GM12872 (cell line): ENCODE measurements around the gene PDE3B.

Experiments
- CTCF ChIP-seq: IDR thresholded peaks from 3 replicates; pipeline ENCODE4 v1.5.1; 2011; ENCODE audit warnings: low read depth, mild to moderate bottlenecking, low read length, moderate library complexity; ENCODE audit not compliant: insufficient read depth

Gene PDE3B

GRCh38 chr11:14725150-14725549 is 81.5 kb downstream of the PDE3B start:
- no peak for TF ChIP-seq CTCF

GRCh38 chr11:14727215-14727614 is 83.6 kb downstream of the PDE3B start:
- no peak for TF ChIP-seq CTCF

- TF ChIP-seq CTCF, result no peak
Measured at GRCh38 chr11:14727746-14728145, 84.1 kb downstream of the PDE3B start.

- TF ChIP-seq CTCF, result no peak
Measured at GRCh38 chr11:14741195-14741594, 97.6 kb downstream of the PDE3B start.

- no peak for TF ChIP-seq CTCF
Measured at GRCh38 chr11:14742849-14743559, 99.4 kb downstream of the PDE3B start.

GRCh38 chr11:14746857-14747395 is 103.3 kb downstream of the PDE3B start:
- TF ChIP-seq CTCF, result no peak

GRCh38 chr11:14748090-14748489 is 104.5 kb downstream of the PDE3B start:
- TF ChIP-seq CTCF, result no peak

- no peak for TF ChIP-seq CTCF
Measured at GRCh38 chr11:14750911-14751310, 107.3 kb downstream of the PDE3B start.
